ENCODE data around the gene TSPAN5.
"Not testable (repeated sequence)": the region's sequence is repeated elsewhere in the genome, so short reads cannot be mapped to it uniquely, and the experiment has no call there.

The TSPAN5 gene

GRCh38 chr4:98461121-98461865, 197.1 kb downstream of the TSPAN5 start:
- H3K27ac Mint-ChIP-seq, H3K9me3 Mint-ChIP-seq, H3K27me3 Mint-ChIP-seq, H3K36me3 Mint-ChIP-seq, H3K4me1 Mint-ChIP-seq, H3K4me3 Mint-ChIP-seq: not testable (repeated sequence)

- H3K27me3 Mint-ChIP-seq, H3K4me1 Mint-ChIP-seq, H3K36me3 Mint-ChIP-seq, H3K27ac Mint-ChIP-seq, H3K4me3 Mint-ChIP-seq, H3K9me3 Mint-ChIP-seq: not testable (repeated sequence)
Measured at GRCh38 chr4:98457422-98457821, 201.0 kb downstream of the TSPAN5 start.

GRCh38 chr4:98452091-98452490, 206.3 kb downstream of the TSPAN5 start:
- H3K4me1 Mint-ChIP-seq, result peaks cover 23% of the 10 kb centered on the region
- no peaks in the 10 kb centered on the region for H3K27me3 Mint-ChIP-seq
- peaks cover 2% of the 10 kb centered on the region for H3K36me3 Mint-ChIP-seq
- H3K4me3 Mint-ChIP-seq, result no peak overlapping the region
- no peak overlapping the region for H3K27ac Mint-ChIP-seq
- H3K9me3 Mint-ChIP-seq, result no peaks in the 10 kb centered on the region

GRCh38 chr4:98448908-98449307, 209.5 kb downstream of the TSPAN5 start:
- H3K27me3 Mint-ChIP-seq, result no peaks in the 10 kb centered on the region
- H3K36me3 Mint-ChIP-seq, result peaks cover 4% of the 10 kb centered on the region
- no peak overlapping the region for H3K27ac Mint-ChIP-seq
- no peak overlapping the region for H3K4me3 Mint-ChIP-seq
- H3K9me3 Mint-ChIP-seq, result no peaks in the 10 kb centered on the region
- peaks cover 39% of the 10 kb centered on the region for H3K4me1 Mint-ChIP-seq

- peak overlapping the region; percentile 37 for H3K27ac Mint-ChIP-seq
- peaks cover 39% of the 10 kb centered on the region for H3K4me1 Mint-ChIP-seq
- no peaks in the 10 kb centered on the region for H3K27me3 Mint-ChIP-seq
- H3K9me3 Mint-ChIP-seq, result no peaks in the 10 kb centered on the region
- peaks cover 10% of the 10 kb centered on the region for H3K36me3 Mint-ChIP-seq
- peak overlapping the region; percentile 66 for H3K4me3 Mint-ChIP-seq
Measured at GRCh38 chr4:98447648-98448047, 210.8 kb downstream of the TSPAN5 start.

GRCh38 chr4:98446499-98447375, 211.7 kb downstream of the TSPAN5 start:
- H3K4me3 Mint-ChIP-seq, result peak overlapping the region; percentile 82
- H3K4me1 Mint-ChIP-seq, result peaks cover 39% of the 10 kb centered on the region
- peak overlapping the region; percentile 93 for H3K27ac Mint-ChIP-seq
- H3K9me3 Mint-ChIP-seq, result no peaks in the 10 kb centered on the region
- H3K36me3 Mint-ChIP-seq, result peaks cover 13% of the 10 kb centered on the region
- H3K27me3 Mint-ChIP-seq, result no peaks in the 10 kb centered on the region

GRCh38 chr4:98444371-98444770, 214.0 kb downstream of the TSPAN5 start:
- Mint-ChIP-seq H3K4me3 (no peak overlapping the region), H3K36me3 (peaks cover 22% of the 10 kb centered on the region), H3K9me3 (no peaks in the 10 kb centered on the region), H3K27ac (peak overlapping the region; percentile 1), H3K4me1 (peaks cover 38% of the 10 kb centered on the region), H3K27me3 (no peaks in the 10 kb centered on the region)

GRCh38 chr4:98434816-98435215, 223.6 kb downstream of the TSPAN5 start:
- Mint-ChIP-seq H3K27ac (no peak overlapping the region), H3K4me1 (peaks cover 4% of the 10 kb centered on the region), H3K9me3 (no peaks in the 10 kb centered on the region), H3K27me3 (no peaks in the 10 kb centered on the region), H3K36me3 (peaks cover 17% of the 10 kb centered on the region), H3K4me3 (no peak overlapping the region)

GRCh38 chr4:98433691-98434090, 224.7 kb downstream of the TSPAN5 start:
- no peaks in the 10 kb centered on the region for H3K4me1 Mint-ChIP-seq
- no peak overlapping the region for H3K27ac Mint-ChIP-seq
- no peaks in the 10 kb centered on the region for H3K9me3 Mint-ChIP-seq
- no peak overlapping the region for H3K4me3 Mint-ChIP-seq
- H3K27me3 Mint-ChIP-seq, result no peaks in the 10 kb centered on the region
- H3K36me3 Mint-ChIP-seq, result peaks cover 12% of the 10 kb centered on the region

- Mint-ChIP-seq H3K4me1 (peaks cover 8% of the 10 kb centered on the region), H3K36me3 (peaks cover 7% of the 10 kb centered on the region), H3K4me3 (no peak overlapping the region), H3K27me3 (no peaks in the 10 kb centered on the region), H3K9me3 (no peaks in the 10 kb centered on the region), H3K27ac (no peak overlapping the region)
Measured at GRCh38 chr4:98430708-98431403, 227.6 kb downstream of the TSPAN5 start.

GRCh38 chr4:98423009-98423408, 235.4 kb downstream of the TSPAN5 start:
- peaks cover 30% of the 10 kb centered on the region for H3K4me1 Mint-ChIP-seq
- no peak overlapping the region for H3K27ac Mint-ChIP-seq
- H3K4me3 Mint-ChIP-seq, result no peak overlapping the region
- H3K27me3 Mint-ChIP-seq, result no peaks in the 10 kb centered on the region
- H3K36me3 Mint-ChIP-seq, result peaks cover 35% of the 10 kb centered on the region
- H3K9me3 Mint-ChIP-seq, result peaks cover 5% of the 10 kb centered on the region

GRCh38 chr4:98421111-98421510, 237.3 kb downstream of the TSPAN5 start:
- Mint-ChIP-seq H3K4me1 (peaks cover 25% of the 10 kb centered on the region), H3K36me3 (peaks cover 34% of the 10 kb centered on the region), H3K4me3 (no peak overlapping the region), H3K9me3 (peaks cover 5% of the 10 kb centered on the region), H3K27ac (no peak overlapping the region), H3K27me3 (no peaks in the 10 kb centered on the region)

Data from activated naive CD4-positive, alpha-beta T cell treated with anti-CD3 and anti-CD28 coated beads, Interleukin-2, amount 50 U/mL, for 24 hours (primary cell).